ENCODE data around the gene FCSK. TPM values are rescaled to one million over a fixed set of nuclear protein-coding genes. Genes with fewer than 3 reads are reported as not detected.

FCSK gene
- total and polyA plus RNA-seq, 10 of the 15 experiments (the other 5 are each of a cell fraction or from before 2014, with no cell fraction given) = 0.60 to 17.6 (median 7.4) TPM

DNA sequence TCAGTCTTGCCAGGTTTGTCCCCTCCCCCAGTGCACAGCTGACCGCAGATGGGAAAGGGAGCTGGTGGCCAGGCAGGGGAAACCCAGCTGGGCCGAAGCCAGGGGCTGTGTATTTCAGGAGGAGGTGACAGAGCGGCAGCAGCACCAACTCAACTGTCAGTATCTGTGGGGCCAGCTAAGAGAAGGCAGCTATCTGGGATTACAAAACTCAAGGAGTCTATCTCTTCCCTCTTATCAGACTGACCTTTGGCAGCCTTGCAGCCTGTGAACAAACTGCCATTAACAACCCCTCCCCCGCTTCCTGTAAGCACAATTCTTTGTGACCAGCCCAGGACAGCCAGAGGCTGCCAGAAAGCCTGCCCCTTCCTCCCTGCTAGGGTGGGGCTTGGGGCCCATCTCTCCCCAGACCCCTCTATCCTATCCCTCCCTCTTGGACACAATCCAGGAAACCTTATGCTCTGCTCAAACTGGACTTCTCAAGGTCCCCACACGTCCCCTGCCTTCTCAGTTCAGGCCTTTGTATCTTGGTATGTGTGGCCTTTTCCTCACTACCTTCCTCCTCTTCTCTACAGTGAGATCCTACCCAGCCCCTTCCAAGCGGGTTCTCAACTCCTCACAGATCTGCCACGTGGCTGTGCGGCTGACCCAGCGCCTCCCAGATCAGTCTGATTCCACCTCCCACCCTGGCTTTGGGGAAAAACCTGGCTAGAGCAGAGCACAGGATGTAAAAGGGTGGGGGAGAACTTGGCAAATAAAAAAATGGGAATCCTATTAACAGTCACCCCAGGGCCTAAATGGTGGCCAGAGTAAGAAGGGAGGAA is 26.0 kb upstream of the FCSK start (continued):
- TF ChIP-seq ZBTB4 (CRISPR knock-in tag; IDR thresholded peaks at IDR 0.05) = no peak
- peak; percentile 39; the same call in 1 of the 3 replicates for TF ChIP-seq POU2F2 (IDR thresholded peaks at IDR 0.05; ENCODE audit: borderline replicate concordance, low read depth, low read length)
- peak; percentile 86 for TF ChIP-seq TCF12 (IDR thresholded peaks at IDR 0.05; ENCODE audit: low read depth, low read length)
- TF ChIP-seq YY1 (IDR thresholded peaks at IDR 0.05; ENCODE audit: low read depth, low read length) = no peak
- TF ChIP-seq MEF2B (IDR thresholded peaks at IDR 0.05; ENCODE audit: partially characterized antibody, poor library complexity, severe bottlenecking) = peak; percentile 47
- no peak for TF ChIP-seq KAT2A (conservative IDR thresholded peaks at IDR 0.05; ENCODE audit: control insufficient read depth, low read depth, low read length)
- TF ChIP-seq ZBTB33 (IDR thresholded peaks at IDR 0.05) = no peak
- TF ChIP-seq MLLT1 (IDR thresholded peaks at IDR 0.05) = peak; percentile 69; the same call in 1 of the 2 replicates
- TF ChIP-seq SP1 (IDR thresholded peaks at IDR 0.05; ENCODE audit: low read depth, low read length) = peak; percentile 51
- TF ChIP-seq IKZF1 (conservative IDR thresholded peaks at IDR 0.05) = peak; percentile 98
- TF ChIP-seq CHD4 (IDR thresholded peaks at IDR 0.05) = no peak
- no peak for TF ChIP-seq NFYA (IDR thresholded peaks at IDR 0.05; ENCODE audit: borderline replicate concordance, low read depth, low read length)
- TF ChIP-seq ZNF217 (IDR thresholded peaks at IDR 0.05) = no peak
- no peak for TF ChIP-seq CBX5 (IDR thresholded peaks at IDR 0.05; ENCODE audit: low read depth)
- no peak for TF ChIP-seq SREBF2 (IDR thresholded peaks at IDR 0.05; ENCODE audit: low read length)
- TF ChIP-seq ZNF622 (IDR thresholded peaks at IDR 0.05) = no peak
- TF ChIP-seq USF1 (IDR thresholded peaks at IDR 0.05; ENCODE audit: borderline replicate concordance, extremely low read length, insufficient read depth, low read depth, low read length) = no peak
- 0 out of 2 replicates have a peak, but pooled peaks have one; percentile 19 for TF ChIP-seq RB1 (IDR thresholded peaks at IDR 0.05; ENCODE audit: borderline replicate concordance)
- TF ChIP-seq TBL1XR1 (IDR thresholded peaks at IDR 0.05; ENCODE audit: low read depth, low read length) = peak; percentile 79; the same call in 1 of the 2 replicates
- TF ChIP-seq SMAD5 (IDR thresholded peaks at IDR 0.05; ENCODE audit: low read depth) = peak; percentile 42; the same call in 1 of the 2 replicates
- no peak for TF ChIP-seq NKRF (conservative IDR thresholded peaks at IDR 0.05)
